ENCODE measurements around the gene TSSK2.

DNA sequence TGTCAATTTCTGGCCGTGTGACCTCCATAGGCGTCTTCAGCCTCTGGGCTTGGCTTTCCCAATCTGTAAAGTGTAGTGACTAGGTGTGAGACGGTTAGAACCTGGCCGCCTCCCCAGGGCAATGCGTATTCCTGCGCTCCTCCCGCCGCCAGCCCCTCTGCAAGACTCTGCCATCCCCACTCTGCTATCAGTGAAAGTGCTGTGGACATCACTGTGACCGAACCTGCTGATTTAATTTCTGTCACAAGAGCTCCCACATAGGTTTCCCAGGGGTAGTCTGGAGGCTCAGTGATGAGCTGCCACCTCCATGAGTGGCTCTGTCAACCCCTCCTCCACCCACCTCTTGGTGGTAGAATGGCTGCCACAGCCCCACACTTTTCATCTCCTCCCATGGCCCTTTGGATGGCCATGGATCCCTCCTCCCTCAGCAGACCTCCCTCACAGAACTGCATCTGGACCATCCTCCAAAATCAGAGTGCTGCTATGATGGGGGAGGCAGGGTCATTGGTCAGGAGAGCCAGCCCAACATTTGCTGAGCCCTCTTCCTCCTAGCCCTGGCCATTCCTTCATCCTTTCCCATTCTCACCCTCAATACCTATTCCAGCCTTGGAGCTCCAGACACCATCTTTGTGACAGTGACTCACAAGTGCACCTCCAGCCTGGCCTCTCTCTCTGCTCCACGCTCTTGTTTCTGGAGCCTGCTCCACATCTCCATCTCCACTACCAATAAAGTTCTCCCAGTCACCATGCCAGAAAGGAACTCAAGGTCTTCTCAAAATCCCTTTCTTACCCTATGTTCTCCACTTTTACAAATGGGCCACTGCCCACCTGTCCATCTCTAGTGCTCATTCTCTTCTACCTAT is 20.5 kb downstream of the TSSK2 start:
- TF ChIP-seq, protein P1, sequence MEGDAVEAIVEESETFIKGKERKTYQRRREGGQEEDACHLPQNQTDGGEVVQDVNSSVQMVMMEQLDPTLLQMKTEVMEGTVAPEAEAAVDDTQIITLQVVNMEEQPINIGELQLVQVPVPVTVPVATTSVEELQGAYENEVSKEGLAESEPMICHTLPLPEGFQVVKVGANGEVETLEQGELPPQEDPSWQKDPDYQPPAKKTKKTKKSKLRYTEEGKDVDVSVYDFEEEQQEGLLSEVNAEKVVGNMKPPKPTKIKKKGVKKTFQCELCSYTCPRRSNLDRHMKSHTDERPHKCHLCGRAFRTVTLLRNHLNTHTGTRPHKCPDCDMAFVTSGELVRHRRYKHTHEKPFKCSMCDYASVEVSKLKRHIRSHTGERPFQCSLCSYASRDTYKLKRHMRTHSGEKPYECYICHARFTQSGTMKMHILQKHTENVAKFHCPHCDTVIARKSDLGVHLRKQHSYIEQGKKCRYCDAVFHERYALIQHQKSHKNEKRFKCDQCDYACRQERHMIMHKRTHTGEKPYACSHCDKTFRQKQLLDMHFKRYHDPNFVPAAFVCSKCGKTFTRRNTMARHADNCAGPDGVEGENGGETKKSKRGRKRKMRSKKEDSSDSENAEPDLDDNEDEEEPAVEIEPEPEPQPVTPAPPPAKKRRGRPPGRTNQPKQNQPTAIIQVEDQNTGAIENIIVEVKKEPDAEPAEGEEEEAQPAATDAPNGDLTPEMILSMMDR (IDR thresholded peaks at IDR 0.05) = no peak
- no peak for TF ChIP-seq POLR2A (IDR thresholded peaks at IDR 0.05)

Measured in thyroid gland (tissue), 4 donors.